ENCODE results near the gene ADCY3. TPM values are rescaled to one million over a fixed set of nuclear protein-coding genes. Genes with fewer than 3 reads are reported as not detected.

The ADCY3 gene
- polyA plus RNA-seq, 1 of the 3 experiments (the other 2 are of a cell fraction), result 53.9 TPM

DNA sequence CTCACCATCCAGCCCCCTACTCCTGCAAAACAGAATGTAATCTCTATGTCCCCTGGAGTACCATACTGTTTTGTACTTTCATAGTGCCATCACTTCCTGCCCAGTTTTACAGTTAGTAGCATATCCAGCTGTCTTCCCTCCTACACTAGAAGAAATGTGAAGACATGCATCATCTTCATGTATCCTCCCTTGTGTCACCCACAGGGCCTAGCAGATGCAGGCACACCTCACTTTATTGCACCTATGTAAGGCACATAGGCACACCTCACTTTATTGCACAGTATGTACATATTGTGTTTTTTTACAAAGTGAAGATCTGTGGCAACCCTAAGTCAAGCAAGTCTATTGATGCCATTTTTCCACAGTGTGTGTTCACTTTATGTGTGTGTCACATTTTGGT, 39.7 kb upstream of the ADCY3 start:
- Histone ChIP-seq H4K20me1 (ENCODE audit: insufficient read depth) (no peaks in the 10 kb centered on the region), H3K9me2 (no peaks in the 10 kb centered on the region), H3K4me2 (no peak overlapping the region), H3K27ac (ENCODE audit: low read depth in 2 of 2, low read length in 1 of 2) (no peak overlapping the region), H3K27me3 (ENCODE audit: insufficient read depth) (no peaks in the 10 kb centered on the region), H3F3A (replicated peaks; ENCODE audit: insufficient read depth) (no peaks in the 10 kb centered on the region), H3K79me2 (ENCODE audit: insufficient read depth) (no peaks in the 10 kb centered on the region; the same call in 1 of the 2 replicates), H3K9me3 (peaks cover 10% of the 10 kb centered on the region), H3K4me3 (ENCODE audit: low read depth in 2 of 2, low read length in 1 of 2) (no peak overlapping the region), H2AFZ (ENCODE audit: low read depth) (no peak overlapping the region), H3K36me3 (replicated peaks in 1 of 2; ENCODE audit: control insufficient read depth in 1 of 2, insufficient read depth in 2 of 2, low read length in 1 of 2) (peaks cover 66 to 86% of the 10 kb centered on the region in 2 experiments), H3K4me1 (ENCODE audit: control insufficient read depth in 1 of 2, insufficient read depth in 2 of 2, low read depth in 1 of 2, low read length in 1 of 2) (no peaks in the 10 kb centered on the region), H3K9ac (no peak overlapping the region)
- no peak for DNase-seq
- CTCF ChIA-PET, result interaction anchor here (0.6 to 1.4 kb wide), 3 partner anchors 12 to 416 kb away, joined by 3 to 6 read pairs (median 3); no protein-coding TSS in a partner anchor
- TF ChIP-seq FOXJ3 (CRISPR knock-in tag; IDR thresholded peaks at IDR 0.05) (no peak), SMC3 (IDR thresholded peaks at IDR 0.05; ENCODE audit: low read depth, low read length) (no peak), EZH2phosphoT487 (IDR thresholded peaks at IDR 0.05; ENCODE audit: borderline replicate concordance, low read depth) (no peak), FOSL2 (IDR thresholded peaks at IDR 0.05; ENCODE audit: borderline replicate concordance, low read depth) (no peak), NRF1 (IDR thresholded peaks at IDR 0.05; ENCODE audit: low read depth, low read length) (no peak), ELF1 (IDR thresholded peaks at IDR 0.05) (no peak), POLR2AphosphoS5 (IDR thresholded peaks at IDR 0.05; ENCODE audit: low read depth, low read length) (no peak), MXI1 (IDR thresholded peaks at IDR 0.05; ENCODE audit: low read depth, low read length) (no peak), RFX5 (IDR thresholded peaks at IDR 0.05; ENCODE audit: low read length) (no peak), TAF1 (IDR thresholded peaks at IDR 0.05; ENCODE audit: borderline replicate concordance, low read depth, low read length) (no peak), GATA2 (CRISPR knock-in tag; IDR thresholded peaks at IDR 0.05) (no peak)
- TF ChIP-seq, protein P1, sequence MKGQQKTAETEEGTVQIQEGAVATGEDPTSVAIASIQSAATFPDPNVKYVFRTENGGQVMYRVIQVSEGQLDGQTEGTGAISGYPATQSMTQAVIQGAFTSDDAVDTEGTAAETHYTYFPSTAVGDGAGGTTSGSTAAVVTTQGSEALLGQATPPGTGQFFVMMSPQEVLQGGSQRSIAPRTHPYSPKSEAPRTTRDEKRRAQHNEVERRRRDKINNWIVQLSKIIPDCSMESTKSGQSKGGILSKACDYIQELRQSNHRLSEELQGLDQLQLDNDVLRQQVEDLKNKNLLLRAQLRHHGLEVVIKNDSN (IDR thresholded peaks at IDR 0.05; ENCODE audit: borderline replicate concordance, low read depth), result no peak
- TF ChIP-seq, protein P2, sequence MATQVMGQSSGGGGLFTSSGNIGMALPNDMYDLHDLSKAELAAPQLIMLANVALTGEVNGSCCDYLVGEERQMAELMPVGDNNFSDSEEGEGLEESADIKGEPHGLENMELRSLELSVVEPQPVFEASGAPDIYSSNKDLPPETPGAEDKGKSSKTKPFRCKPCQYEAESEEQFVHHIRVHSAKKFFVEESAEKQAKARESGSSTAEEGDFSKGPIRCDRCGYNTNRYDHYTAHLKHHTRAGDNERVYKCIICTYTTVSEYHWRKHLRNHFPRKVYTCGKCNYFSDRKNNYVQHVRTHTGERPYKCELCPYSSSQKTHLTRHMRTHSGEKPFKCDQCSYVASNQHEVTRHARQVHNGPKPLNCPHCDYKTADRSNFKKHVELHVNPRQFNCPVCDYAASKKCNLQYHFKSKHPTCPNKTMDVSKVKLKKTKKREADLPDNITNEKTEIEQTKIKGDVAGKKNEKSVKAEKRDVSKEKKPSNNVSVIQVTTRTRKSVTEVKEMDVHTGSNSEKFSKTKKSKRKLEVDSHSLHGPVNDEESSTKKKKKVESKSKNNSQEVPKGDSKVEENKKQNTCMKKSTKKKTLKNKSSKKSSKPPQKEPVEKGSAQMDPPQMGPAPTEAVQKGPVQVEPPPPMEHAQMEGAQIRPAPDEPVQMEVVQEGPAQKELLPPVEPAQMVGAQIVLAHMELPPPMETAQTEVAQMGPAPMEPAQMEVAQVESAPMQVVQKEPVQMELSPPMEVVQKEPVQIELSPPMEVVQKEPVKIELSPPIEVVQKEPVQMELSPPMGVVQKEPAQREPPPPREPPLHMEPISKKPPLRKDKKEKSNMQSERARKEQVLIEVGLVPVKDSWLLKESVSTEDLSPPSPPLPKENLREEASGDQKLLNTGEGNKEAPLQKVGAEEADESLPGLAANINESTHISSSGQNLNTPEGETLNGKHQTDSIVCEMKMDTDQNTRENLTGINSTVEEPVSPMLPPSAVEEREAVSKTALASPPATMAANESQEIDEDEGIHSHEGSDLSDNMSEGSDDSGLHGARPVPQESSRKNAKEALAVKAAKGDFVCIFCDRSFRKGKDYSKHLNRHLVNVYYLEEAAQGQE (IDR thresholded peaks at IDR 0.05; ENCODE audit: low read depth, low read length), result no peak
- TF ChIP-seq, protein P3, sequence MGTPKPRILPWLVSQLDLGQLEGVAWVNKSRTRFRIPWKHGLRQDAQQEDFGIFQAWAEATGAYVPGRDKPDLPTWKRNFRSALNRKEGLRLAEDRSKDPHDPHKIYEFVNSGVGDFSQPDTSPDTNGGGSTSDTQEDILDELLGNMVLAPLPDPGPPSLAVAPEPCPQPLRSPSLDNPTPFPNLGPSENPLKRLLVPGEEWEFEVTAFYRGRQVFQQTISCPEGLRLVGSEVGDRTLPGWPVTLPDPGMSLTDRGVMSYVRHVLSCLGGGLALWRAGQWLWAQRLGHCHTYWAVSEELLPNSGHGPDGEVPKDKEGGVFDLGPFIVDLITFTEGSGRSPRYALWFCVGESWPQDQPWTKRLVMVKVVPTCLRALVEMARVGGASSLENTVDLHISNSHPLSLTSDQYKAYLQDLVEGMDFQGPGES (IDR thresholded peaks at IDR 0.05; ENCODE audit: low read depth, low read length), result no peak
- TF ChIP-seq, protein P4, sequence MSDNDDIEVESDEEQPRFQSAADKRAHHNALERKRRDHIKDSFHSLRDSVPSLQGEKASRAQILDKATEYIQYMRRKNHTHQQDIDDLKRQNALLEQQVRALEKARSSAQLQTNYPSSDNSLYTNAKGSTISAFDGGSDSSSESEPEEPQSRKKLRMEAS (IDR thresholded peaks at IDR 0.05; ENCODE audit: low read depth), result no peak
- POLR2A ChIA-PET, result no interaction called here
